Neural cell (in vitro differentiated cells): ENCODE results near the gene PLA2G6.

Experiments
- EZH2 ChIP-seq: fragments of 200-600, 300-800 bp; shearing (Covaris generic), sonication (generic); IDR thresholded peaks from 2 replicates; pipeline ENCODE4 v1.6.1; 2014; ENCODE audit warnings: antibody characterized with exemption, low read length, borderline replicate concordance, mild to moderate bottlenecking; ENCODE audit not compliant: insufficient read depth, poor library complexity, severe bottlenecking
- MXI1 ChIP-seq: fragments of 450-650 bp; conservative IDR thresholded peaks from 2 replicates; pipeline ENCODE4 v1.6.1; 2014; ENCODE audit warnings: antibody characterized with exemption, mild to moderate bottlenecking; ENCODE audit not compliant: poor library complexity, severe bottlenecking
- POLR2AphosphoS5 ChIP-seq: IDR thresholded peaks from 2 replicates; pipeline ENCODE4 v1.6.1; 2012
- TF ChIP-seq, protein P1 (sequence below): fragments of 450-650 bp; IDR thresholded peaks from 2 replicates; pipeline ENCODE4 v1.5.1; 2014; ENCODE audit warnings: antibody characterized with exemption, mild to moderate bottlenecking, moderate library complexity; ENCODE audit not compliant: poor library complexity, severe bottlenecking

DNA sequence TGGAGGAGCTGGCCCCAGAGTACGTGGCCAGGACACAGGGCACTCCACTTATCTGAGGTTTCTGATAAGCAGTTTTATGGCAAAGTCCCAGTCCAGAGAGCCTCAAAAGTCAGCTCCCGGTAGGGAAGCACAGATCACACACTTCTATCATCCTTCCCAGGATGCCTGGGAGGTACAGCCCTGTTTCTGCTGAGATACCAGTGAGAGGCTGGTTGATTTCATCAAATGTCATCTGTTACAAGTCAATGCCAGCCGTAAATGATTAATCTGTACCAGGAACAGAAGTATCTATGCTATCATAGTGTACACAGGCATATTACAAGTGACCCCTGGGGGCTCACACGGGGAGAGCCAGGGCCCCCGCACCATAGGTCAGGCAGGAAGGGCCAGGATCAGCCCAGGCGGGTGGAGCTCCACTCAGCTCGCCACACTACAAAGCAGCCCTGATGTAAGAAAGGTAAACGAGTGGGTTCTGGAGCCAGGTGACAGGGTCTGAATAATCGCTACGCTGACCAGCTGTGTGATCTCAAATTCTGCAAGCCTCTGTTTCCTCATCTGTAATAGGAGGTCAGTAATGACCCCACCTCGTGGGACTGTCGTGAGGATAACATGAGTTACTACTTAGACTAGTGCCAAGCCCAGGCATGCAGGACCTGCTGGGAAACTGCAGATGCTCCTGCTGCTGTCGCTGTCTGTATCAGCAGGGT lies 17.6 kb downstream of the PLA2G6 start:
- TF ChIP-seq MXI1 (no peak), POLR2AphosphoS5 (no peak), EZH2 (no peak)
- TF ChIP-seq, protein P1, sequence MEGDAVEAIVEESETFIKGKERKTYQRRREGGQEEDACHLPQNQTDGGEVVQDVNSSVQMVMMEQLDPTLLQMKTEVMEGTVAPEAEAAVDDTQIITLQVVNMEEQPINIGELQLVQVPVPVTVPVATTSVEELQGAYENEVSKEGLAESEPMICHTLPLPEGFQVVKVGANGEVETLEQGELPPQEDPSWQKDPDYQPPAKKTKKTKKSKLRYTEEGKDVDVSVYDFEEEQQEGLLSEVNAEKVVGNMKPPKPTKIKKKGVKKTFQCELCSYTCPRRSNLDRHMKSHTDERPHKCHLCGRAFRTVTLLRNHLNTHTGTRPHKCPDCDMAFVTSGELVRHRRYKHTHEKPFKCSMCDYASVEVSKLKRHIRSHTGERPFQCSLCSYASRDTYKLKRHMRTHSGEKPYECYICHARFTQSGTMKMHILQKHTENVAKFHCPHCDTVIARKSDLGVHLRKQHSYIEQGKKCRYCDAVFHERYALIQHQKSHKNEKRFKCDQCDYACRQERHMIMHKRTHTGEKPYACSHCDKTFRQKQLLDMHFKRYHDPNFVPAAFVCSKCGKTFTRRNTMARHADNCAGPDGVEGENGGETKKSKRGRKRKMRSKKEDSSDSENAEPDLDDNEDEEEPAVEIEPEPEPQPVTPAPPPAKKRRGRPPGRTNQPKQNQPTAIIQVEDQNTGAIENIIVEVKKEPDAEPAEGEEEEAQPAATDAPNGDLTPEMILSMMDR: no peak
